Activated CD8-positive, alpha-beta T cell treated with anti-CD3 and anti-CD28 coated beads for 36 hours (primary cell): ENCODE data around the gene PTPN14. TPM values are rescaled to one million over a fixed set of nuclear protein-coding genes. Genes with fewer than 3 reads are reported as not detected.

Source experiments
- ATAC-seq: fragments of 200-7000 bp; cut with Tn5 transposase; one replicate; pipeline ENCODE4 v1.10.0; 2021; ENCODE audit warnings: mild to moderate bottlenecking, moderate library complexity
- CTCF ChIA-PET: fragments of 350-600 bp; sonication (Branson Sonifier 250); formaldehyde crosslinking; loops from one replicate; lab custom pipeline; 2021; ENCODE audit warnings: antibody characterized with exemption; lab: Charles Lee
- POLR2A ChIA-PET: fragments of 350-600 bp; sonication (Branson Sonifier 250); formaldehyde crosslinking; loops from one replicate; lab custom pipeline; 2021; ENCODE audit warnings: antibody characterized with exemption; lab: Charles Lee
- DNase-seq: peaks from one replicate; pipeline ENCODE4 v3.0.0-alpha.2; 2020
- H3K27ac Mint-ChIP-seq: one replicate; pipeline ENCODE4 v1.8.0; 2021; ENCODE audit warnings: mild to moderate bottlenecking, mixed read lengths
- H3K27me3 Mint-ChIP-seq: one replicate; pipeline ENCODE4 v1.8.0; 2021; ENCODE audit warnings: mixed read lengths
- H3K36me3 Mint-ChIP-seq: one replicate; pipeline ENCODE4 v1.8.0; 2021; ENCODE audit warnings: low read depth, mixed read lengths
- H3K4me1 Mint-ChIP-seq: one replicate; pipeline ENCODE4 v1.8.0; 2021; ENCODE audit warnings: low read depth, mixed read lengths
- H3K4me3 Mint-ChIP-seq: one replicate; pipeline ENCODE4 v1.8.0; 2021; ENCODE audit warnings: mild to moderate bottlenecking, moderate library complexity, mixed read lengths
- H3K9me3 Mint-ChIP-seq: one replicate; pipeline ENCODE4 v1.8.0; 2021; ENCODE audit warnings: mixed read lengths
- CTCF ChIP-seq: fragments of 200-600 bp; IDR thresholded peaks from one replicate; pipeline ENCODE4 v1.8.0; 2022; ENCODE audit warnings: antibody characterized with exemption, mild to moderate bottlenecking
- intact Hi-C: fragments of 100-400 bp; cut with micrococcal nuclease; formaldehyde crosslinking; loops from one replicate; pipeline ENCODE4 v1.10.0; 2022
- total RNA-seq, 2 experiments: library from RNA; stranded (reverse); gene quantifications; one replicate each; pipeline ENCODE4 v1.2.3, GENCODE V29; 2021

The PTPN14 gene
- total RNA-seq, 2 experiments from 2014 or later = 0.27 to 0.34 TPM

GRCh38 chr1:214352838-214353237 is 198.6 kb downstream of the PTPN14 start:
- H3K27me3 Mint-ChIP-seq = peaks cover 2% of the 10 kb centered on the region
- TF ChIP-seq CTCF = no peak
- H3K9me3 Mint-ChIP-seq = no peaks in the 10 kb centered on the region
- H3K4me3 Mint-ChIP-seq = no peak overlapping the region
- DNase-seq = no peak
- ChIA-PET CTCF (interaction anchor here (1.6 to 1.8 kb wide), 2 partner anchors 20 to 138 kb away, joined by 5 to 7 read pairs; no protein-coding TSS in a partner anchor), POLR2A (no interaction called here)
- intact Hi-C loops = no loop called here
- H3K4me1 Mint-ChIP-seq = no peaks in the 10 kb centered on the region
- H3K27ac Mint-ChIP-seq = no peak overlapping the region
- H3K36me3 Mint-ChIP-seq = peaks cover 1% of the 10 kb centered on the region
- ATAC-seq = no peak

- CTCF ChIA-PET = interaction anchor here (1.8 kb wide), 1 partner anchor 18 kb away, joined by 7 read pairs; no protein-coding TSS in a partner anchor
- intact Hi-C loops = no loop called here
- no peak overlapping the region for H3K4me3 Mint-ChIP-seq
These were observed 199.7 kb downstream of the PTPN14 start for GRCh38 chr1:214351551-214352277.

GRCh38 chr1:214349781-214350180 is 201.6 kb downstream of the PTPN14 start:
- H3K4me3 Mint-ChIP-seq = no peak overlapping the region
- peaks cover 2% of the 10 kb centered on the region for H3K27me3 Mint-ChIP-seq
- ChIA-PET POLR2A (no interaction called here), CTCF (interaction anchor here (0.8 to 2.5 kb wide), 6 partner anchors 12 to 241 kb away, joined by 3 to 12 read pairs (median 3); no protein-coding TSS in a partner anchor)
- TF ChIP-seq CTCF = no peak
- H3K9me3 Mint-ChIP-seq = peaks cover 3% of the 10 kb centered on the region
- DNase-seq (no peak), ATAC-seq (no peak)
- no peak overlapping the region for H3K27ac Mint-ChIP-seq
- intact Hi-C loops = no loop called here
- no peaks in the 10 kb centered on the region for H3K4me1 Mint-ChIP-seq
- peaks cover 11% of the 10 kb centered on the region for H3K36me3 Mint-ChIP-seq

More at GRCh38 chr1:214351551-214352277, 199.7 kb downstream of the PTPN14 start:
- H3K36me3 Mint-ChIP-seq = peaks cover 3% of the 10 kb centered on the region
- H3K27me3 Mint-ChIP-seq = peaks cover 2% of the 10 kb centered on the region
- no peaks in the 10 kb centered on the region for H3K4me1 Mint-ChIP-seq
- DNase-seq = no peak
- no peak for TF ChIP-seq CTCF
- no peaks in the 10 kb centered on the region for H3K9me3 Mint-ChIP-seq
- POLR2A ChIA-PET = no interaction called here
- ATAC-seq = no peak
- H3K27ac Mint-ChIP-seq = no peak overlapping the region

GRCh38 chr1:214349008-214349407 is 202.4 kb downstream of the PTPN14 start:
- CTCF ChIA-PET = interaction anchor here (0.9 to 2.5 kb wide), 4 partner anchors 15 to 242 kb away, joined by 3 to 12 read pairs (median 5); no protein-coding TSS in a partner anchor
- Mint-ChIP-seq H3K9me3 (peaks cover 9% of the 10 kb centered on the region), H3K27me3 (no peaks in the 10 kb centered on the region), H3K4me1 (no peaks in the 10 kb centered on the region), H3K36me3 (peaks cover 19% of the 10 kb centered on the region), H3K27ac (no peak overlapping the region), H3K4me3 (no peak overlapping the region)
- intact Hi-C loops = no loop called here
- ATAC-seq = no peak
- no peak for TF ChIP-seq CTCF
- no peak for DNase-seq
- POLR2A ChIA-PET = no interaction called here

GRCh38 chr1:214344897-214345296 is 206.5 kb downstream of the PTPN14 start:
- ATAC-seq = no peak
- CTCF ChIA-PET = interaction anchor here (1.1 to 2.5 kb wide), 3 partner anchors 12 to 241 kb away, joined by 3 to 18 read pairs (median 4); no protein-coding TSS in a partner anchor
- POLR2A ChIA-PET = no interaction called here
- H3K27me3 Mint-ChIP-seq = no peaks in the 10 kb centered on the region
- H3K9me3 Mint-ChIP-seq = peaks cover 11% of the 10 kb centered on the region
- no peak overlapping the region for H3K27ac Mint-ChIP-seq
- no peaks in the 10 kb centered on the region for H3K4me1 Mint-ChIP-seq
- no peak overlapping the region for H3K4me3 Mint-ChIP-seq
- intact Hi-C loops = no loop called here
- peaks cover 33% of the 10 kb centered on the region for H3K36me3 Mint-ChIP-seq
- no peak for TF ChIP-seq CTCF
- DNase-seq = no peak
